Cardiac fibroblast (primary cell): Measurements from ENCODE around the gene MSANTD2.

Experiments
- DNase-seq, 2 donors: peaks; one replicate each; pipeline versions ENCODE4 v3.0.0 to v3.0.0-alpha.2; 2010; ENCODE audit warnings: low read depth in 2 of 2
- H3K4me3 ChIP-seq, 2 donors: replicated peaks in 1 of 2; 1 replicate in 1 of 2; 2 replicates in 1 of 2; pipeline ENCODE4 v1.5.1; 2011; ENCODE audit warnings: low read depth in 2 of 2, low read length in 2 of 2, mild to moderate bottlenecking in 2 of 2, moderate library complexity in 1 of 2
- TF ChIP-seq, protein P1 (sequence below): IDR thresholded peaks from one replicate; pipeline ENCODE4 v1.5.1; 2011; ENCODE audit warnings: low read depth, mild to moderate bottlenecking, low read length, inconsistent platforms

MSANTD2 gene

DNA sequence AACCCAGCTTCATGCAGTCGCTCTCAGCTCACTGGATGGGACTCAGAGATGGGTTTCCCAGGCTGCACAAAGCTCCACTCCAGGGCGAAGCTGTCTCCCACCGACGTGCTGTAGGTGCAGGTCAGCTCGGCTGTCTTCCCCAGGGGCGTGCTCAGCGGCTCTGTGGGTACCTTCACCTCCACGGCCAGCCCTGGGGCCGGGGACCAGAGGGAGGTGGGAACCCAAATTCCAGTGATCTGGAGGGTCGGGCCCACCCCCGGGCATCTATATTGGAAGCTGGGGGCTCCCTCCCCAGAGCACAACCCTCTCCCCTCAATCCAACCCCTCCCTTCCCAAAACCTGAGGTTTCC is 48.8 kb downstream of the MSANTD2 start:
- H3K4me3 ChIP-seq, result no peak overlapping the region
- TF ChIP-seq, protein P1, sequence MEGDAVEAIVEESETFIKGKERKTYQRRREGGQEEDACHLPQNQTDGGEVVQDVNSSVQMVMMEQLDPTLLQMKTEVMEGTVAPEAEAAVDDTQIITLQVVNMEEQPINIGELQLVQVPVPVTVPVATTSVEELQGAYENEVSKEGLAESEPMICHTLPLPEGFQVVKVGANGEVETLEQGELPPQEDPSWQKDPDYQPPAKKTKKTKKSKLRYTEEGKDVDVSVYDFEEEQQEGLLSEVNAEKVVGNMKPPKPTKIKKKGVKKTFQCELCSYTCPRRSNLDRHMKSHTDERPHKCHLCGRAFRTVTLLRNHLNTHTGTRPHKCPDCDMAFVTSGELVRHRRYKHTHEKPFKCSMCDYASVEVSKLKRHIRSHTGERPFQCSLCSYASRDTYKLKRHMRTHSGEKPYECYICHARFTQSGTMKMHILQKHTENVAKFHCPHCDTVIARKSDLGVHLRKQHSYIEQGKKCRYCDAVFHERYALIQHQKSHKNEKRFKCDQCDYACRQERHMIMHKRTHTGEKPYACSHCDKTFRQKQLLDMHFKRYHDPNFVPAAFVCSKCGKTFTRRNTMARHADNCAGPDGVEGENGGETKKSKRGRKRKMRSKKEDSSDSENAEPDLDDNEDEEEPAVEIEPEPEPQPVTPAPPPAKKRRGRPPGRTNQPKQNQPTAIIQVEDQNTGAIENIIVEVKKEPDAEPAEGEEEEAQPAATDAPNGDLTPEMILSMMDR, result no peak
- no peak for DNase-seq

DNA sequence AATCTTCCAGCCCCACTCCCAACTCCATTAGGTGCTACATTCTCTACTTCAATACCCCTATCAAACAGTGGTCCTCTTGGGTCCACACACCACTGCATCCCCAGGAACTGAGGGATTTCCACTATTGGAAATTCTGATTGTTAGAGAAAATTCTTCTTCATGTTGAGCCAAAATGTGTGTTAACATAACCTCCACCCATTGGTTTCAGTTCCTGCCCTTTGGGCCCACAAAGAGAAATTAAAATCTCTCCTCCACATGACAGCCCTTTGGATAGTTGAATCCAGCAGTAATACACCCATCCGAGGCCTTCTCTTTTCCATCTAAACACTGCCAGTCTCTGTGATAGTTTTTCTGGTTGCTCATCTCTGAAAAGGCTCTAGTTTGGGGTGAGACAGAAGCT is 50.3 kb downstream of the MSANTD2 start:
- no peak for DNase-seq
- TF ChIP-seq, protein P1, result no peak

DNA sequence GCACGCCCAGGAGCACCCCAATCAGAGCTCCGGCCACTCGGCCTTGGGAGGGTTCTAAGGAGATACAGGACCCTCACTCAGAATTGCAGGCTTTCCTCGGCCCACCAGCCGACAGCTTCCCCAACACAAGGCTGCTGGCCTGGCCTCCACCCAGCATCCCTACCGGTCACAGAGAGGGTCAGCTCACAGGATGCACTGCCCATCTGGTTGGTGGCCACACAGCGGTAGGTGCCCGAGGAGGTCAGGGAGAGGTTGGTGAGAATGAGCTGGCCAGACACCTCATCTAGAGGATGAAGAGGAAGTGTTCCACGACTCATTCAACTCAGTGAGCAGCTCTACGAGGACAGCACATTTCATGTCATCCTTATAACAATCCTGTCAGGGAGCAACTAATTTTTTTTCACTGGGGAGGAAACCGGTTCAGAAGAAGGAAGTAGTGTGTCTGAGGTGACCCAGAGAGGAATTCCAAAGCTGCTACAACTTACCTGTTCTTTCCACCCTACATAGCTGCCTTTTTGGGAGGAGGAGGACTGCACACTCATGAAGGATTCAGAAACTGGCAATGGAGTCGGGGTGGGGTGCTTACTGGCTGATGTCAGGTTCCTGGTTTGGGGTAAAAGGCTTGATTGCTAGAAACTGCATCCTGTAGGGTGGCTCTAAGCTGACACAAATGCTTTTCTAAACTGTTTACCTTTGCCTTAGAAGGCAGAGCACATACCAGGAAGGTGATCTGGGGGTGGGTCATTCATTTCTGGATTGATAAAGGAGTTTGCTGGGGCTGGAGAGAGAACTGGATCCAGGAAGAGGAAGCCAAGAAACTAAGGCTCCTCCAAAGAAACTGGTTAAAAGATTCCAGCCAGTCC is 51.5 kb downstream of the MSANTD2 start:
- no peak overlapping the region for H3K4me3 ChIP-seq
- TF ChIP-seq, protein P1, result no peak
- peak in 1 of 2 donors; percentile 32 for DNase-seq

More for the DNA sequence above, 50.3 kb downstream of the MSANTD2 start:
- H3K4me3 ChIP-seq, result no peak overlapping the region

DNA sequence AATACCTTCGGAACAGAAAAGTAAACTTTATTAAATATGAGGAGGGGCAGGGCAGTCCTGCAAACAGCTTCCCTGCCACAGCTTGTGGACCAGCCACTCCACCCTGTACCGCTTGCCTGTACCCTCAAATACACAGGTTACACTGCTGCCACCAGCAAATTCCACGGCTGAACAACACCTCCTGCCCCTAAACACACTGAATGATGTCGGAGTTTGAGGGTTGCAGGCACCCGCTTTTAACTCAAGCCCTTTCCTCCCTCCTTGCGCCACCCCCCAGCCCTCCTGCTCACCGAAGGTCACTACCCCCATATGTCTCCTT is 52.1 kb downstream of the MSANTD2 start:
- DNase-seq, result no peak
- TF ChIP-seq, protein P1, result no peak
- H3K4me3 ChIP-seq, result no peak overlapping the region

DNA sequence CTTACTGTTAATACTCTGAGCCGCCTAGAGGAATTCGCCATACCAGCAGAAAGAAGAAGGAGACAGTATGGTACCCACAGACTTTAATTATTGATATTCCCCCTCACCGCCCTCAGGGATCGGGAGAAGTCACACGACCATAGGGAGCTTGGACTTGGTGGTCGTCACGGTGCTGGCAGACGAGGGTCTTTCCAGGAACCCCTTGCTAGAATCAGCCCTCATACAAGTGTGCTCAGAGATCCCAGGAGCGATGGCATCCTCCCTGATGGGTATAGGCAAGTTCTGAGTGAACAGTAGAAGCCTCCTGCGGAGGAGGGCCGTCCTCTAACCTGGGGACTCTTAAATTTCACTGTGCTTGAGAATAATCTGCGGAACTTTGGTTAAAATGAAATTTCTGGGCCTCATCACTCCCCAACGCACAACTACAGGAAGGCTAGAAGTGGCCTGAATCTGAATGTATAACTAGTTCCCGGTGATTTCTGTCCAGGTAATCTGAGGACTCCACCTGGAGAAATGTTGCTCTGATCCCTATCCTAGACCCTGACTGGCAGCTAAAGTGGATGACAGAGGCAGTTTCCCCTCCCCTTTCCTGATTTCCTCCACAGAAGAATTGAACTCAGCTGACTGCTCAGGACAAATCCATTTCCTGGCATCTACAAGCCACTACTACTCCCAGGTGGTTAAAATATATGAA is 52.7 kb downstream of the MSANTD2 start:
- DNase-seq, result no peak
- no peak overlapping the region for H3K4me3 ChIP-seq
- TF ChIP-seq, protein P1, result no peak

DNA sequence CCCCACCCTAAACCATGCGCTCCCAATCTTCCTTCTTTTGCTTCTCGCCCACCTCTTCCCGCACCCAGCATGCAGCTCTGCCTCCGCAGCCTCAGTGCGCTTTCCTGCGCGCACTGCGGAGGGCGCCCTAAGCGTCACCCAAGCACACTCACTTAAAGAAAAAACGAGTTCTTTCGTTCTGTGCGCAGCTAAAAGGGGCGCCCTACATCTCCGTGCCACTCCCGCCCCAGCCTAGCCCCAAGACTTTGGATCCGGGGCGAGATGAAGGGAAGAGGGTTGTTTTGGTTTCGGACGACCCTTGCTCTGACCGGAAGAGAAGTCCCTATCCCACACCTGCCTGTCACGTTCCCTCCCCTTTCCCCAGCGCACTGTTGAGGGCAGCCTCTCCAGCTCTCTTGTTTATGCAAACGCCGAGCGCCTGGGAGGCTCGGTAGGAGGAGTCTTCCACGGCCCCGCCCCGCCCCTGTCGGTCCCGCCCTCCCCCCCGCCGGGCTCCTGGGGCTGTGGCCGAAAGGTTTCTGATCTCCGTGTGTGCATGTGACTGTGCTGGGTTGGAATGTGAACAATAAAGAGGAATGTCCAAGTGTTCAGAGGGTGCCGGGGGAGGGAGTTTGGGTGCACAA is 53.5 kb downstream of the MSANTD2 start:
- H3K4me3 ChIP-seq, result peak overlapping the region; percentile 49 to 51
- DNase-seq, result peak; percentile 67 to 74
- TF ChIP-seq, protein P1, result peak; percentile 36
